ENCODE results near the gene FBP2.
A peak's percentile ranks its signal among the peaks of the same experiment; 100 is the strongest.
"Not testable (repeated sequence)": the region's sequence is repeated elsewhere in the genome, so short reads cannot be mapped to it uniquely, and the experiment has no call there.

The FBP2 gene

DNA sequence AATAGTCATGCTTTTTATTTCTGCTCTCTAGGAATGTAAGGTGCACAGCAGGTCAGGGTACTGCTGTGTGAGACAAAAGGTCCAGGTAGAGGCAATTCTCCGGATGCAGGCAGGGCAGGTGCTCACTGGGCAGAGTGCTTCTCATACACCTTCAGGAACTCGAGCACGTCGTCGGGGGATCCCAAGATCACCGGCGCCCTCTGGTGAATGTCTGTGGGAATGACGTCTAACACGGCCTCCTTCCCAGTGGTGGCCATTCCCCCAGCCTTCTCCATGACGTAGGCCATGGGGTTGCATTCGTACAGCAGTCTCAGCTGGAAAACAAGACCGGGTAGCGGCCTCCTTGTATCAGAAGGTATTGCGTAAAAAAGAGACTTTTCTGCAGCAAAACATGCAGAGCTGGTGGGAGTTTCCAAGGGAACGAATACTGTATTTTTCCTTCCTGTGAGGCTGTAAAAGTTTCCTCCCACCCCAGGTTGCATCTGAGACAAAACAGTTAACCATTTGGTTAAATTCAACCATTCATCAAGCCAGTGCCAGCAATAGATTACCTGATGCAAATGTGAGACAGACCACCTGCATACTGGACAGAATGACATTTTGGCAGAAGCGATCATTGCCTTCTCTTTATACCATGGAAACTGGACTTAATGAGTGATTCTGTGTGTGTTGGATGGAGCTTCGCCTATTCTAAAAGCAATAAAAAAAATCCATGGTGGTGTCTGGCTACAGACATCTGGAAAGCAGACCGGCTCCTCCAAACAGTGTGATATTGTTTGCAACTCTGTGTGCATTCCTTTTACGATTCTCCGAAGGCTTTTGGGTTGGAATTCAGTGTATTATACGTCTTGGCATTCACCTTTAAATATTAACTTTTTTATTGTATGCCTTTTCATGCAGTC, 9.9 kb upstream of the FBP2 start:
- DNase-seq = peak; percentile 31

GRCh38 chr9:94602666-94603065, 9.0 kb upstream of the FBP2 start:
- no peak for DNase-seq

DNA sequence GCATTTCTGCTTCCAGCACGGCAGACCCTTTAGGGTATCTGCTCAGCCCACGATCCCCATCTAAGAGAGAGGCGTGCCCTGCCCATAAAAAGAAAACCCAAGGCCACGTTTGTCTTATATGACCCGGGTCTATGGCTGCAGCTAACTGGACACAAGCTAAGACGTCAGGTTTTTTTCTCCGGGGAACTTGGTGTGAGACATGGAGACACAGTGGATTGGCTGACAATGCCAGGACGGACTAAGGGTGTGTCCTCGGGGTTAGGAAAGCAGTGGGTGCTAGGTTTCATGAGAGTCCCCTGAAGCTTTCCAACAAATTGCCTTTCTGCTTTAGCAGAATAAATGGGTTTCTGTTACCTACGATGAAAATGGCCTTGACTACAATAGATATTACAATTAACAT, 7.1 kb upstream of the FBP2 start:
- DNase-seq = no peak

DNA sequence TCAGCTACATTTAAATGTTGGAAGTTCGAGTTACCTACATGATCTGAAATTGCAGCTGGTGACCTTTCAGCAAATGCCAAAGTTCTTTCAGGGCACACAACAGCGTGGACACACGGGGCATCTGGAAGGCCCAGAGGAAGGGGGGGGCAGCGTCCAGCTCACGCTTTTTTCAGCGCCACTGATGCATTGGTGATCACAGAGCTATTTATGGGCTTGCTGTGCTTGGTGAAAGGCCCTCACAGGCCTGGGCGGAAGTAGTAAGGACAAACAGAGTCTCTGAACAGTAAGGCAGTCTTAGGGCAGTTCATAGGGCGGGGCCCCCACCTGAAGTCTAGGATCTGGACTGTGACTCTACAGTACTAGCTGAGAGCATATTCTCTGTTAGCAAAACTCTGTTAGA, 6.6 kb upstream of the FBP2 start:
- no peak for DNase-seq

- no peak for DNase-seq
Measured at GRCh38 chr9:94599102-94599501, 5.5 kb upstream of the FBP2 start.

DNA sequence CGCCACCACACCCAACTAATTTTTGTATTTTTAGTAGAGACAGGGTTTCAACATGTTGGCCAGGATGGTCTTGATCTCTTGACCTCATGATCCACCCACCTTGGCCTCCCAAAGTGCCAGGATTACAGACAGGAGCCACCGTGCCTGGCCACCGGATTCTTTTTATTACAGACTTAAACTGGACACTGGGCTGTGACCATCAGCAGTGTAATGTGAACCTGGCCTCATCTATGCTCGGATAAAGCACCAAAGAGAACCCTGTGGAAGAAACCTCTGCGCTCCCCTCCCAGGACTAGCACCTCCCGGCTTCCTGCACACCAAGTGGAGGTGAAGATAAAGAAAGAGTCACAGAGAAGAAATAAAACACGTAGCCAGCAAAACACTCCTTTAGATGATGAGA, 941 bp downstream of the FBP2 start:
- not testable (repeated sequence) for DNase-seq

DNA sequence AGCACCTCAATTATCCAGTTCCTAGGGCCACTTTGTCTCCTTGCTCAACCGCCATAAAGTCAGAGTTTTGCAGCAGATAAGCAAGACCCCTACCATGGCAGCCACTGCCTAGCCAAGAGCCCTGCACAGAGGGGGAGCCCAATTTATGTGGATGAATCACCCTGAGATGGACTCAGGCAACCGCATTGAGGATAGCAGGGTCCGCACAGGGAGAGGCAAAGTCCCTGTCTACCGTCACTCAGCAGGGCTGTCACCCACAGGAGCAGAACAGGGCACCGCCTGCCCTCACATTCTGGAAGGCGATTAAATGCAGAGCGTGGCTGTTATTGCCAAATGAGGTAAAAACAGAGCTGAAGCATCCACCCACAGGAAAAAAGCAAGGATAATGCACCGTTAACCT, 1.7 kb downstream of the FBP2 start:
- no peak for DNase-seq

DNA sequence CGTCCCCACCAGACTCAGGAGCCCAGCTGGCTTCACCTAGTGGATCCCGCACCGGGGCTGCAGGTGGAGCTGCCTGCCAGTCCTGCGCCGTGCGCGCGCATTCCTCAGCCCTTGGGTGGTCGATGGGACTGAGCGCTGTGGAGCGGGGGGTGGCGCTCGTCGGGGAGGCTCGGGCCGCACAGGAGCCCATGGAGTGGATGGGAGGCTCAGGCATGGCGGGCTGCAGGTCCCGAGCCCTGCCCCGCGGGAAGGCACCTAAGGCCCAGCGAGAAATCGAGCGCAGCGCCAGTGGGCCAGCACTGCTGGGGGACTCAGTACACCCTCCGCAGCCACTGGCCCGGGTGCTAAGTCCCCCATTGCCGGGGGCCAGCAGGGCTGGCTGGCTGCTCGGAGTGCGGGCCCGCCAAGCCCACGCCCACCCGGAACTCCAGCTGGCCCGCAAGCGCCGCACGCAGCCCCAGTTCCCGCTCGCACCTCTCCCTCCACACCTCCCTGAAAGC, 2.5 kb downstream of the FBP2 start:
- not testable (repeated sequence) for DNase-seq

DNA sequence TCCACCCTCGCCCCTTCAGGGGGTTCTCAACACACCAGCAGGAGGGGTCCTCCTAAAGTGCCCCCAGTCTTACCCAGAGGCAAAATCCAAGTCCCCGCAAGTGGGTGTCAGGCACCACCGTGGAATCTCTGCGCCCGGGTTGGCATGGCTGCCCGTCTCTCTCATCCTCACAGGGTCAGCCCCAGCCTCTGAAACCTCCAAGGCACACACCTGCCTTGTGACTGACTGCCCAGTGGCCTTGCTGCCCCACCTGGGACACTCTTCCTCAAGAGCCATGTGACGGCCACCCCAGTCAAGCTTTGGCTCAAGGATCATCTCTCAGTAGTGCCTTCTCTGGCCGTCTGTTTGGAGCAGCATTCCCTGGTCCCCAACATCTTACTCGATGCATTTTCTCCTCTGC, 4.9 kb downstream of the FBP2 start:
- no peak for DNase-seq

DNA sequence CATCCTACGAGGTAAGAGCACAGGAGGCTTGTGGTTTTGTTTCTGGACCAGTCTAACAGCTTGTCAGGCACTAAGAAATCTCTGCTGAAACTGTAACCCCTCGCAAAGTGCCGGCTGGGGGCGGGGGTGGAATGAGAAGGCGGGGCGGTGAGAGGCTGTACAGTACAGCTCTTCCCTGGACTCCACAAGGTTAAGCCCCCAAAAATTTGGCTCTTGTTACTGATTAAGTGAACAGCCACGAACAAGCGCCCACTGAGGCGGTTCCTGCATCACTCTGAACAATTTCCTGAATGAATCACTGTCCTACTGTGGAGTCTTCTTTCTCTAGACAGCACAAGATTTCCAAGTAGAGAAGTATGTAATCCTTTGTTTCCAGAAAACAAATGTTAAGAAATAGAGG, 6.8 kb downstream of the FBP2 start:
- no peak for DNase-seq

DNA sequence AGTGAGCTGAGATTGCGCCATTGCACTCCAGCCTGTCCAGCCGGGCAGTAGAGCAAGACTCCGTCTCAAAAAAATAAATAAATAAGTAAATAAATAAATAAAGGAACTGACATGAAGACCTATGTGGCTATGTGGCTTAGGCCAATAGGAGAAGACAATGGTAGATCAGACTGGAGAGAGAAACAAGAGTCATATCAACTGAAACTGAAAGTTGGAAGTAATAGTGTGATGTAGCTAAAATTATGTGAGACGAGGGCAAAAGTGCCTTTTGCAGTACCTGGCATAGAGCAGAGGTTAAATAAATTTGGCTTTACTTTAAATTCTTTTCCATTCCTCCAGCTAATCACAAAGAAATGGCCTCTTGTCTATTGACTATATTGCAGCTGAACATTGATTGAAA, 7.3 kb downstream of the FBP2 start:
- DNase-seq = no peak

GRCh38 chr9:94584555-94584954, 9.1 kb downstream of the FBP2 start:
- DNase-seq = no peak

DNA sequence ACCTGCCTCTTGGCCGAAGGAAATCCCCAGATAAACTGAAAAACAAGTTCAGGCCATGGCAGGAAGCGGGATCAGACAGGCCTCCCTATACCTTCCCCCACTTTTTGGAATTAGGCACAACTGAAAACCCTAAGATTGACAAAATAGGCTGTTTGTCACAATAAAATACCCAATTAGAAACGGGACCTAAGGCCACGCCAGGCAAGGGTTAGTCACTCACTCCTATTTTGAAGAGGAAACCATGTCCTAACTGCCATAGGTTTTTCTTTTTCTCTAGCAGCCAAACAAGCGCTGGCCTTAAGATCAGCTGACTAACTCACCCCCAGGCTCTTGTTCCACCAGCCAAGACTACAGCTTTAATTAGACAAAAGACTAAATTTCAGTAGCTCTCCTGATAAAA, 11.9 kb downstream of the FBP2 start:
- DNase-seq = no peak

DNA sequence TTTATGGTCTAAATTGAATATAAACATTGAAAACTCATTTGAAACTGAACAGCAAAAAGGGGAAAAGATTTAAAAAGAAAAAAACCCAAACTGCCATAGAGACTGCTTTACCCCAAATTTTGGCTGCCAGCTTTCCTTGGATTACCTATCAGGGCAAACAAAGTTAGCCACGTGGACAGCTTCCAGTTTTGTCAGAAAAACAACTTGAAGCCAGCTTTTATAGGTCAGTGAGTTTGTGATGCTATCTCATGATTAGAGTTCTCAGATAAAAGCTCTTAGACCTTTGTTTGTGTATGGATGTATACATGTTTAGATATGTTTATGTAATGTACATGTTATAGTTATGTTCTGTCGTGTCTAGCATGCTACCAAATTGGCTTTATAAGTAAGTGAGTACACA, 16.1 kb downstream of the FBP2 start:
- no peak for DNase-seq

- DNase-seq = no peak
Measured at GRCh38 chr9:94577036-94577435, 16.6 kb downstream of the FBP2 start.

- no peak for DNase-seq
Measured at GRCh38 chr9:94576131-94576530, 17.5 kb downstream of the FBP2 start.

DNA sequence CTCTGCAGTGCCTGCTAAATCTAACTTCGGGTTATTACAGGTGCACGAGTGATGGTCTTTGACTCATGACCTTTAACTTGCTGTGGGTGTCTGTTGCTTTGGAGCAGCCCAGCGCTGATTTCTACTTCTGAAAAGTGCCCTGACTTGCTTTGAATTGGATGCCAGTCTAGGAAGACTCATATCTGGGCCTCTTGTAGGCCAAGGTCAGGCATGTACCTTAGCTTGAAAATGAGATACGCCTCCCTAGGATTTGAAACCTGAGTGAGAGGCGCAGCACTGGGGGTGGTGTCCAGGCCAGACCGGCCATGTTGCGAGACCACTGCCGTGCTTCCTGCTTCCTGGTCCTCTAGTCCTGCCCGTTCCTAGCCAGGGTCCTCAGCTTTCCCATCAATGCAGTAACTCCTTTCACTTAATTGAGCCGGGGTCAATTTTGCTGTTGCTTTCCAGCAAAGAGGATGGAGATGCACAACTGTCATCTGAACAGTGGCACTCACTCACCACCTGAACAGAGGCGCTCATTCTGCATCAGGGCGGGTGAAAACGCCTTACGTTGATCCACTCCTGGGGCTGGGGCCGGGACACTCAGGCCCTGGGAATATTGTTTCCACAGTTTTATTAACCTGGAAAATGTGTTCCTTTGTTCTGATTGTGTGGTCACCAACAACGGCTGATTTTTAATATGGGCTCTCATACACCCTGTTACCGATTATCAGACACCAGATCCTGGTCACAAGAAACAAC, 24.5 kb downstream of the FBP2 start:
- DNase-seq = no peak

DNA sequence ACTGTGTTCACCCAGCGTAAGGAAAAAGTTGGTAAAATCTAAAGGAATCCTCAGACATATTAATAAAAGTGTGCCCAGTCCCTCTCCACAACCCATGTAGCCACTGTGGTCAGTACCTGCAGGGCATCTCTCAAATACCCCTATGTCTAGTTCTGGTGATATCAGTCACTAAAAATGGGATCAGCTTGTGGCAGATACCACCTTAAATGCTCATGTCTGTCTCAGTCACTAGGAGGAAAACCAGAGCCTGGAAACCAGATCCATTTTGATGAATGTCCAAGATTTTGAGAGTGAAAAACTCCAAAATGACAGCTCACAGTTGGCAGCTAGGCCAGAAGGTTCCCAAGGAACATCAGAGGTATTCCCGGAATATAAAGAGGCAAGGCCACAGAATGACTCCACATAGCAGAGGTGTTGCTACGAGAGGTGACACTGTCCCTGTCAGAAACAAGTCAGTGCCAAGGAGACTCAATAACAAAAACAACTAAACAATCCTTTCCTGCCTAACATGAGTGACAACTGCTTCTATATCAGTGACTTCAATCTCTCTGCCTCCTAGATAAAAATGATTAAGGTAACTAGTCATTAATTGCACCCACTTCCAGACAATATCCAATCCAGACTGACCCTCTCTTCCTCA, 25.3 kb downstream of the FBP2 start:
- DNase-seq = no peak

- DNase-seq = no peak
Measured at GRCh38 chr9:94567271-94567670, 26.4 kb downstream of the FBP2 start.

GRCh38 chr9:94566550-94566949, 27.1 kb downstream of the FBP2 start:
- DNase-seq = no peak

DNA sequence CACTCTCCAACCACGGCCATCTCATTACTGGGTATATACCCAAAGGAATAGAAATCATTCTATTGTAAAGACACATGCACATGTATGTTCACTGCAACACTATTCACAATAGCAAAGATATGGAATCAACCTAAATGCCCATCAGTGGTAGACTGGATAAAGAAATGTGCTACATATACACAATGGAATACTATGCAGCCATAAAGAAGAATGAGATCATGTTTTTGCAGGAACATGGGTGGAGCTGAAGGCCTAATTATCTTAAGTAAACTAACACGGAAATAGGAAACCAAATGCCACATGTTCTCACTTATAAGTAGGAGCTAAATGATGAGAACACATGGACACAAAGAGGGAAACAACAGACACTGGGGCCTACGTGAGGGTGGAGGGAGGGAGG, 29.3 kb downstream of the FBP2 start:
- not testable (repeated sequence) for DNase-seq

- DNase-seq = no peak
Measured at GRCh38 chr9:94563548-94563947, 30.1 kb downstream of the FBP2 start.

GRCh38 chr9:94560237-94560636, 33.4 kb downstream of the FBP2 start:
- DNase-seq = no peak

- DNase-seq = no peak
Measured at GRCh38 chr9:94557376-94557775, 36.2 kb downstream of the FBP2 start.

All from amniotic stem cell (primary cell).